Neuronal stem cell (in vitro differentiated cells): Measurements from ENCODE around the gene C19orf67.
"Not testable (repeated sequence)": the region's sequence is repeated elsewhere in the genome, so short reads cannot be mapped to it uniquely, and the experiment has no call there.

Experiments used
- DNase-seq: peaks from one replicate; pipeline ENCODE4 v3.0.0-alpha.2; 2013; ENCODE audit warnings: low spot score
- H2AFZ ChIP-seq: one replicate; pipeline ENCODE4 v1.6.1; 2013; ENCODE audit warnings: mild to moderate bottlenecking, low read length, inconsistent platforms
- H2AK5ac ChIP-seq: 2 replicates; pipeline ENCODE4 v1.6.1; 2013; ENCODE audit warnings: low read depth, mild to moderate bottlenecking, inconsistent platforms, low read length, moderate library complexity, mixed read lengths
- H2BK120ac ChIP-seq: 2 replicates; pipeline ENCODE4 v1.6.1; 2013; ENCODE audit warnings: low read depth, mild to moderate bottlenecking, inconsistent platforms, low read length, moderate library complexity, mixed read lengths
- H2BK12ac ChIP-seq: one replicate; pipeline ENCODE4 v1.6.1; 2013; ENCODE audit warnings: low read length, inconsistent platforms
- H2BK15ac ChIP-seq: 2 replicates; pipeline ENCODE4 v1.6.1; 2013; ENCODE audit warnings: mild to moderate bottlenecking, low read length, inconsistent platforms, mixed read lengths
- H2BK5ac ChIP-seq: one replicate; pipeline ENCODE4 v1.6.1; 2013; ENCODE audit warnings: inconsistent platforms, mild to moderate bottlenecking, low read length, moderate library complexity
- H3K14ac ChIP-seq: one replicate; pipeline ENCODE4 v1.6.1; 2013; ENCODE audit warnings: low read length, inconsistent platforms
- H3K18ac ChIP-seq: 2 replicates; pipeline ENCODE4 v1.6.1; 2013; ENCODE audit warnings: low read length, inconsistent platforms
- H3K23ac ChIP-seq: 2 replicates; pipeline ENCODE4 v1.6.1; 2013; ENCODE audit warnings: low read depth, mild to moderate bottlenecking, mixed read lengths, low read length, inconsistent platforms; ENCODE audit not compliant: poor library complexity
- H3K27ac ChIP-seq: replicated peaks from 3 replicates; pipeline ENCODE4 v1.5.1; 2013; ENCODE audit warnings: low read length, inconsistent platforms
- H3K27me3 ChIP-seq, 3 experiments: 2 replicates each; pipeline ENCODE4 v1.6.1; 2013; ENCODE audit warnings: low read length in 3 of 3, mild to moderate bottlenecking in 2 of 3, inconsistent platforms in 1 of 3, low read depth in 1 of 3, mixed read lengths in 1 of 3, moderate library complexity in 1 of 3; ENCODE audit not compliant: control insufficient read depth in 3 of 3, insufficient read depth in 3 of 3
- H3K36me3 ChIP-seq, 2 donors: replicated peaks in 1 of 2; 2 replicates each; pipeline ENCODE4 v1.6.1; 2013; ENCODE audit warnings: low read length in 2 of 2; ENCODE audit not compliant: control insufficient read depth in 2 of 2, insufficient read depth in 2 of 2
- H3K4ac ChIP-seq: 2 replicates; pipeline ENCODE4 v1.6.1; 2013; ENCODE audit warnings: inconsistent platforms, mild to moderate bottlenecking, low read length, moderate library complexity
- H3K4me1 ChIP-seq, 2 donors: 1 replicate in 1 of 2; 2 replicates in 1 of 2; pipeline ENCODE4 v1.6.1; 2013; ENCODE audit warnings: low read length in 2 of 2, low read depth in 1 of 2; ENCODE audit not compliant: control insufficient read depth in 2 of 2, insufficient read depth in 1 of 2
- H3K4me2 ChIP-seq: one replicate; pipeline ENCODE4 v1.6.1; 2013; ENCODE audit warnings: mild to moderate bottlenecking, low read length, inconsistent platforms; ENCODE audit not compliant: insufficient read depth, poor library complexity, severe bottlenecking
- H3K4me3 ChIP-seq, 2 donors: 2 replicates each; pipeline ENCODE4 v1.5.1; 2013; ENCODE audit warnings: low read length in 2 of 2, mild to moderate bottlenecking in 2 of 2, inconsistent platforms in 1 of 2, moderate library complexity in 1 of 2
- H3K79me1 ChIP-seq: one replicate; pipeline ENCODE4 v1.6.1; 2013; ENCODE audit warnings: low read depth, mild to moderate bottlenecking, inconsistent platforms, low read length, moderate library complexity
- H3K9ac ChIP-seq: one replicate; pipeline ENCODE4 v1.6.1; 2013; ENCODE audit warnings: mild to moderate bottlenecking, low read depth, low read length, inconsistent platforms; ENCODE audit not compliant: poor library complexity
- H3K9me3 ChIP-seq, 2 donors: replicated peaks in 1 of 2; 2 replicates each; pipeline versions ENCODE3 to v1.6.1; 2013; ENCODE audit warnings: low read length in 2 of 2, mild to moderate bottlenecking in 2 of 2, inconsistent platforms in 1 of 2, low read depth in 1 of 2, mixed read lengths in 1 of 2, moderate library complexity in 1 of 2; ENCODE audit not compliant: control insufficient read depth in 2 of 2, insufficient read depth in 1 of 2
- H4K8ac ChIP-seq: one replicate; pipeline ENCODE4 v1.6.1; 2013; ENCODE audit warnings: low read depth, mild to moderate bottlenecking, inconsistent platforms, low read length, moderate library complexity
- H4K91ac ChIP-seq: one replicate; pipeline ENCODE4 v1.6.1; 2013; ENCODE audit warnings: low read length, low read depth, mild to moderate bottlenecking, inconsistent platforms; ENCODE audit not compliant: poor library complexity
- WGBS, 2 donors: extraction: QIAGEN DNeasy Blood & Tissue Kit; methylation state at CpG; one replicate each; pipeline ENCODE4 v1.1.7; 2013; ENCODE audit warnings: missing lambda C conversion rate in 2 of 2, mixed read lengths in 1 of 2; ENCODE audit not compliant: insufficient read length in 2 of 2, insufficient replicate concordance in 1 of 2; ENCODE audit errors: extremely low coverage in 2 of 2; 5-methylcytosine and 5-hydroxymethylcytosine counted together

C19orf67 gene

GRCh38 chr19:14053032-14053431 is 32.6 kb downstream of the C19orf67 start:
- no CpG with 5 or more reads among the region's 3 CpGs for WGBS, 2 donors
- Histone ChIP-seq H4K91ac (no peak overlapping the region), H2AFZ (no peak overlapping the region), H3K14ac (no peak overlapping the region), H3K27me3 (peaks cover 0 to 15% (median 1%) of the 10 kb centered on the region in 3 experiments), H3K4me2 (no peak overlapping the region), H3K4me1 (peaks cover 0 to 1% of the 10 kb centered on the region in 2 donors), H2AK5ac (no peak overlapping the region), H4K8ac (no peak overlapping the region), H3K4me3 (peak overlapping the region in 1 of 2 donors; percentile 44), H3K27ac (no peak overlapping the region), H3K4ac (no peak overlapping the region), H3K36me3 (peaks cover 2 to 3% of the 10 kb centered on the region in 2 donors), H3K23ac (peak overlapping the region; percentile 80), H2BK5ac (no peak overlapping the region), H2BK12ac (peak overlapping the region; percentile 58), H2BK120ac (no peak overlapping the region), H2BK15ac (no peak overlapping the region), H3K9ac (no peak overlapping the region), H3K79me1 (no peaks in the 10 kb centered on the region), H3K18ac (no peak overlapping the region), H3K9me3 (peaks cover 3 to 4% of the 10 kb centered on the region in 2 donors)
- DNase-seq, result no peak

- Histone ChIP-seq H3K27ac (no peak overlapping the region), H3K23ac (no peak overlapping the region), H4K8ac (no peak overlapping the region), H2BK12ac (no peak overlapping the region), H2AFZ (no peak overlapping the region), H2BK15ac (no peak overlapping the region), H4K91ac (no peak overlapping the region), H3K18ac (no peak overlapping the region), H3K14ac (no peak overlapping the region), H2AK5ac (no peak overlapping the region), H3K4me2 (no peak overlapping the region), H2BK120ac (no peak overlapping the region), H3K4me3 (no peak overlapping the region), H3K4me1 (no peaks in the 10 kb centered on the region), H3K4ac (no peak overlapping the region), H3K9ac (no peak overlapping the region), H3K27me3 (peaks cover 0 to 11% (median 0%) of the 10 kb centered on the region in 3 experiments), H3K36me3 (peaks cover 2 to 3% of the 10 kb centered on the region in 2 donors), H2BK5ac (no peak overlapping the region), H3K9me3 (peaks cover 3 to 4% of the 10 kb centered on the region in 2 donors), H3K79me1 (no peaks in the 10 kb centered on the region)
- WGBS, 2 donors, result no CpG with 5 or more reads among the region's 6 CpGs
- no peak for DNase-seq
Observed at GRCh38 chr19:14052470-14052869, 33.1 kb downstream of the C19orf67 start.

GRCh38 chr19:14051980-14052379 is 33.6 kb downstream of the C19orf67 start:
- no peak for DNase-seq
- WGBS, 2 donors, result no CpG with 5 or more reads among the region's 9 CpGs

GRCh38 chr19:14050961-14051360 is 34.6 kb downstream of the C19orf67 start:
- H3K27me3 ChIP-seq, result not testable (repeated sequence)

More at GRCh38 chr19:14051980-14052379, 33.6 kb downstream of the C19orf67 start:
- Histone ChIP-seq H2BK15ac (no peak overlapping the region), H2BK5ac (no peak overlapping the region), H3K79me1 (no peaks in the 10 kb centered on the region), H4K8ac (no peak overlapping the region), H3K14ac (no peak overlapping the region), H3K23ac (no peak overlapping the region), H3K4me2 (no peak overlapping the region), H4K91ac (no peak overlapping the region), H3K36me3 (peaks cover 2 to 3% of the 10 kb centered on the region in 2 donors), H2BK120ac (no peak overlapping the region), H3K4ac (no peak overlapping the region), H3K18ac (no peak overlapping the region), H3K9me3 (peaks cover 3 to 4% of the 10 kb centered on the region in 2 donors), H3K4me3 (no peak overlapping the region), H3K27me3 (peaks cover 0 to 10% (median 0%) of the 10 kb centered on the region in 3 experiments), H3K27ac (no peak overlapping the region), H3K4me1 (no peaks in the 10 kb centered on the region), H3K9ac (no peak overlapping the region), H2AK5ac (peak overlapping the region; percentile 37), H2BK12ac (no peak overlapping the region), H2AFZ (no peak overlapping the region)

More at GRCh38 chr19:14050961-14051360, 34.6 kb downstream of the C19orf67 start:
- not testable (repeated sequence) for H3K23ac ChIP-seq, H3K36me3 ChIP-seq, H2BK120ac ChIP-seq, H3K9me3 ChIP-seq, H2AK5ac ChIP-seq, DNase-seq, H2AFZ ChIP-seq, H2BK12ac ChIP-seq, H2BK15ac ChIP-seq, H3K4ac ChIP-seq, H4K8ac ChIP-seq, H3K14ac ChIP-seq, H3K79me1 ChIP-seq, H2BK5ac ChIP-seq, H3K9ac ChIP-seq, H4K91ac ChIP-seq, H3K4me1 ChIP-seq, H3K4me3 ChIP-seq, H3K18ac ChIP-seq, H3K27ac ChIP-seq
- no CpG with 5 or more reads among the region's 11 CpGs for WGBS, 2 donors
- peak overlapping the region; percentile 2 for H3K4me2 ChIP-seq
